ENCODE results near the gene SEZ6L2.
A peak's percentile ranks its signal among the peaks of the same experiment; 100 is the strongest.
"Not testable (repeated sequence)": the region's sequence is repeated elsewhere in the genome, so short reads cannot be mapped to it uniquely, and the experiment has no call there.

Gene SEZ6L2

DNA sequence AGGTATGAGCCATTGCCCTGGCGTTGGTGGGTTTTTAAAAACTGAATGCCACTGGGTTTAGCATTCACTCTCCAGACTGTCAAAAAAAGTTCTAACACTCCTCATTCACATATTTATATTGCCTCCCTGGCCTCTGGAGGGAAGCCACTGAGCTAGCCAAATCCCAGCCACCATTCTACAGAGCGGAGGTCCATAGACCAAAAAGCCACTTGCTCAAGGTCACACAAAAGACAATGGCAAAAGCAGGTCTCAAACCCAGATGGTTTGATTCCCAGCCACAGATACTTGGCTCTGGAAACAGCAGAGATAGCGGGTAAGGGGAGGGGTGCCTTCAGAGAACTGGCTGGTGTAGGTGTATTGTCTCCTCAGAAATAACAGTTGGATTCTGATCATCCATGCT, 18.3 kb downstream of the SEZ6L2 start:
- DNase-seq, result no peak

DNA sequence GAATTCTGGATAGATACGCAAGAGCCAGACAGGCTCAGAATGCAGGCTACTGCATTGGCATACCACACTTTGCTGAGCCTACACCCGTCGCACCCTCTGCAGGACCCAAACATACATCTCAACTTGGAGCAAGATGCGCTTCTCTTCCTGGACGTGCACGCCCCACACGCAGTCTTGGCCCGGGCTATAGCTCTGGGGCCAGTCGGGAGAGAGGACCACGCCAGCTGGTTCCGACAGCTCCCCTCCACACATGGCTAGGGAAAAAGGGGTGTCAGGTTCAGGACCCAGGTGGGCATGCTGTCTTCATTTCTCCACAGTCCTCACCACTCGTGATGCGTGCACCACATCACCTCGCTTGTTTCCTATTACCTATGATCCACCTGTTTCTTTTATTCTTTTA, 21.2 kb downstream of the SEZ6L2 start:
- DNase-seq, result no peak

DNA sequence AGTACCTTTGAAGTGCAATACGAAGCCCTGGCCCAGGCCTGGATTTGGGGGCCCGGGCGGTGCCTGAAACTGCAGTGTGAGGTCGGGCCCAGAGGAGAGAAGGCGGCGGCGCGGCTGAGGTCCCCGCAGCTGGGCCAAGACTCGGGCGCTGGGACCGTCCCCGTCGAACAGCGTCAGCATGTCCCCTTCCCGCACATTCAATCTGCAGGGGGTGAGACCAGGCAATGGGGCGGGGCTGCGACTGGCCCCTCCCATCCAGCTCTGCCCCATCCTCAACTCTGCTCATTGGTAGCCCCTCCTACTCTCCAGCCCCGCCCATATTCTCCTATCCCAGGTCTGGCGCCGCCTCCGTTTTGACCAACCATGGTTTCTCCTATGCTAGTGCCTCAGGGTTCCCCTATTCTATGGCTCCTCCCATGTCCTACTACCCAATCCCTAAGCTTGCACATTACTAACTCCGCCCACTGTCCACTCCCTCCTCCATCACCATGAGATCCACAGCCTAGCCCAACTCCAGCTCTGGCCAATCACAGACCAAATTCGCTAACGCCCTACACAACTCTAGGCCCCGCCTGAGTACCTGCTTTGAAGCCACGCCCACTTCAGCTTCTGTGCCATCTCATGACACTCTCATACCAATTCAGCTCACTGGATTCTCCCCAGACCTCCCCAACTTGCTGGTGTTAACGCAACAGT, 21.9 kb downstream of the SEZ6L2 start:
- DNase-seq, result peak; percentile 2

DNA sequence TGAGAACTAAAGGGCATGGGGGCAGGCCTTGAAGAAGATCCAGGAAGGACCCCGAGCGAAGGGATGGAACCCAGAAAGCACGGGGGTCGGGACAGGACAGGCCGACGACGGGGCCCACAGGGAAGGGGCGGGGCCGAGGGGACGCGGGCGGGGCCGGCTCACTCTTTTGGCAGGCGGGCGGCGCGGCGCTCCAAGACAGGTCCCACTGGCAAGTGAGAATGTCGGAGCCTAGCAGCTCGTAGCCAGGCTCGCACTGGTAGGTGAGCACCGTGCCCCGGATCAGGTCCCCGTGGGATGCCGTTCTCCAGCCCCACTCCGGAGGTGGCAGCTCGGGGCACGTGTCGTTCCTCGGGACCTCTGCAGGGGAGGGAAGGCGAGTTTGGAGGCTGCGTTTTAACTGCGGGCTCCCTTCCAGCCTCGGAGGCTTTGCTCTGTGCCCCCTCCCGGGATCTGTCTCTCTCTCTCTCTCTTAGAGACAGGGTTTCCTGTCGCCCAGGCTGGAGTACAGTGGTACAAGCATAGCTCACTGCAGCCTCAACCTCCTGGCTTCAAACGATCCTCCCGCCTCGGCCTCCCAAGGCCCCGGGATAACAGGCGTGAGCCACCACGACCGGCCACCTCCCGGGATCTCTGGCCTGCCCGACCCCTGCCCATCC, 22.6 kb downstream of the SEZ6L2 start:
- DNase-seq, result peak; percentile 18

DNA sequence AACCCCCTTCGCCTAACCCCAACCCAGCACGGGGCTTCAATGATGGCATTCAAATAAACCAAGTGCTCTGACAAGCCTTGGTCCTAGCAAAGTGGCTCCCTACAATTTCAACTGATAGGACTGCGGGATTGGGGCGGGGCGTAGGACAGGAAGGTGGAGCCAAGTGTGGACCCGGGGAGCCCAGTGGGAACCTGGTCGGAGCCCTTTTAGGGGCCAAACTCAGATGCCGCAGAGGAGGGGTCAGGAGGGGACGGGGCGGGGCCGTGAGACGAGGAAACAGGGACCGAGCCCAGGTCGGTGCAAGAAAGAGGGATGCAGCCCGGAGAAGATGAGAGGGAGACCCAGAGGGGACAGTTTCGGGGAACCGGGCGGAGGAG, 23.1 kb downstream of the SEZ6L2 start:
- no peak for DNase-seq

DNA sequence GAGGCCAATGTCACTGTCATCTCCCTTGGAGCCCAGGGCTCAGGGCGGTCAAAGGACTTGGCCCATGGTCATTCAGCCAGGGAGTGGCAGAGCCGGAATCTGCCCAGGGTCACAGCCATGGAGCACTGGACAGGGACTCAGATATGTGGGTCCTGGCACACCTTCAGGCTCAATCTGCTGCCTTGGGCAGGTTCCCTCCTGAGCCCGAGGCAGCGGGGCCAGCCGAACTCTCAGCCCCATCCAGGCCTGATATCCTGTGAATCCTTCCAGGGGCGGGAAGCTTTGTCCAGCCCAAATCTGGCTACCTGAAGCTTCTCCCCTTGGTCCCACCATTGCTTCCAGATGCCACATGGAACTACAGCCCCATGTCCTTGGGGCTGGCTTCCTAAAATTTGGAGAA, 24.1 kb downstream of the SEZ6L2 start:
- no peak for DNase-seq

DNA sequence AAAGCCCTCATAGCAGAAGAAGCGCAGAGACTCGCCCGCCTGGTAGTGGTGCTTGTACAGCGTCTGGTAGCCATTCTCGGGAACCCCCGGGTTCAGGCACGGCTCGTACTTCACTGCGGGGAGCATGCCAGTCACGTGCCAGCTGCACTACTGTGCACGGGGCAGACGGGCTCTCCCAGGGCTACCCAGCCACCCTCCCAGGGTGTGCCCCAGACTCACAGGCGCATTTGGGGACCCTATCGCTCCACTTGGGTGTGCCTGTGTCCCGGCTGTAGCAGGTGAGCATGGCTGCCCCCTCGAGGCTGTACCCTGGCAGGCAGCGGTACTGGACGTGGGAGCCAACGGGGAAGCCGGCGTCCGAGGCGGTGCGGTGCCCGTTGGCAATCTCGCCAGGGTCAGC, 26.0 kb downstream of the SEZ6L2 start:
- no peak for DNase-seq

DNA sequence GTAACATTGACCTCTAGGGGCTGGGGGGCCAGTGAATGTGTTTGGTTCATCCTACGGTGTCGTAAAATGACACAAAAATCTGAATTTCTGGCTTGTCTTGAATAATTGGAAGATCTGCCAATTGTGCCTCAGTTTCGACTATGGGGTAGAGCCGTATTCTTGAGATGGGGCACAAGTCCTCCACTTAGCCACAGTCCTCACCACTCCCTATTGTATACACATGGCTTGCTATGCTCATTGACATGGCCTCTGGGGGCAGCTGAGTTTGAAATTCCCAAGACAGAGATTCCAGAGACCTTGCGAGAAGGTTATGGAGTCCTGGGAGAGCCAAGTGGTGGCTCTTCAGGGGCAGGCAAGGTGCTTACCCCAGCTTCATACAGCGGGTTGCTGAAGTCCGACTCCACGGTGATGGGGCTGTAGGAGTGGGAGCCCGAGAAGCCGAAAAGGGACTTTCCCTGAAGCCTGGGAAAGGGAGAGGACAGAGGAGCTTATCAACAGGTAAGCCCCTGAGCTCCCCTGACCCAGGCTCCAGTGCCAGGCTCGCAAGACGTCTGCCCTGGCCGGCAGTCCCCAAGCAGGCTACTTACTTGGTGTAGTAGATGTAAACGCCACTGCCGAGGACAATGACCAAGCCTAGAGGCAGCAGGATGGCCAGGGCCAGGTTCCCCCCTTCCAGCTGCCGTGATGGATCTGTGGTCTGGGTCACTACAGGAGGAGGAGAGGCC, 27.4 kb downstream of the SEZ6L2 start:
- DNase-seq, result no peak

DNA sequence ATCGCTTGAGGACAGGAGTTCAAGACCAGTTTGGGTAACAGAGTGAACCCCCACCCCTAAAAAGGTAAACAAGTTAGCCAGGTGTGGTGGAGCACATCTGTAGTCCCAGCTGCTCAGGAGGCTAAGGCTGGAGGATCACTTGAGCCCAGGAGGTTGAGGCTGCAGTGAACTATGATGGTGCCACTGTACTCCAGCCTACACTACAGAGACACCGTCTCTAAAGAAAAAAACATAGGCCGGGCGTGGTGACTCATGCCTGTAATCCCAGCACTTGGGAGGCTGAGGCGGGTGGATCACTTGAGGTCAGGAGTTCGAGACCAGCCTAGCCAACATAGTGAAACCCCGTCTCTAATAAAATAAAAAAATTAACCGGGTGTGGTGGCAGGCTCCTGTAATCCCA, 30.3 kb downstream of the SEZ6L2 start:
- DNase-seq, result not testable (repeated sequence)

DNA sequence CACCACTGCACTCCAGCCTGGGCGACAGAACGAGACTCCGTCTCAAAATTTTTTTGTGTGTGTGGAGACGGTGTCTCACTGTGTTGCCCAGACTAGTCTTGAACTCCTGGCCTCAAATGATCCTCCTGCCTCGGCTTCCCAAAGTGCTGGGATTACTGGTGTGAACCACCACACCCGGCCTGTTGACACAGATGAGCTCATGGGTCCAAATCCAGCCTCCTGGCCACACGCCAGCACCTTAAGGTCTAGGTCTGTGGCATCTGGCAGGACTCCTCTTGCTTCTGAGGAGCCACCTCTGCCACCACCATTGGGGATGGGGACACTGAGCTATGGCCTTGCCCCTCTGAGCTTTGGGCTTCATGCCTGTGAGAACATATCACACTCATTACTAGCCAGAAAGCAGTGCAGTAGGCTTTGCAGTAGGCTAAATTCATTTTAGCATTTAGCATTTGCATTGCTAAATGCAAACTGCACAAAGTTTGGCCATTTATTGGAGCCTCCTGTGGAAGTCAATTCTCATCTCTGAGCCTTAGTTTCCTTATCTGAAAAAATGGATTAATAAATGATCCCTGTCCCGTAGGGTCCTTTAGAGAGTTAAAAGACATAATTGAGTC, 30.8 kb downstream of the SEZ6L2 start:
- DNase-seq, result no peak

DNA sequence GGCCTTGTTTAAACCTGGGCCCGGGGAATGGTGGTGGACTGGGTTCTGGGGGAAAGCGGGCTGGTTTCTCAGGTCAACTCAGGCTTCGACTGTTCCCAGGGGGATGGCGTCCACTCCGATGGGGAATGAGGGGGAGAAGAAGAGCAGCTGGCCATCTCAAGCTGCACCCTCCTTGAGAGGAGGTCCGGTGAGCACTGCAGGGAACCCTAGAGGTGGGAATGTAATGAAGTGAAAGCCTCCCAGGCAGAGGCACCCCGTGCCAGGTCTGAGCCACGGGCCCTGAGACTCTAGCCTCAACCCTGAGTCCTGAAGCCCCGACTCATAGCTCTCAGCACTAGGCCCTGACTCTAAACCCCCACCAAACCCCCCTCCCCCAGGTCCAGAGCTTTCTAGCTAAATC, 35.1 kb downstream of the SEZ6L2 start:
- DNase-seq, result no peak

DNA sequence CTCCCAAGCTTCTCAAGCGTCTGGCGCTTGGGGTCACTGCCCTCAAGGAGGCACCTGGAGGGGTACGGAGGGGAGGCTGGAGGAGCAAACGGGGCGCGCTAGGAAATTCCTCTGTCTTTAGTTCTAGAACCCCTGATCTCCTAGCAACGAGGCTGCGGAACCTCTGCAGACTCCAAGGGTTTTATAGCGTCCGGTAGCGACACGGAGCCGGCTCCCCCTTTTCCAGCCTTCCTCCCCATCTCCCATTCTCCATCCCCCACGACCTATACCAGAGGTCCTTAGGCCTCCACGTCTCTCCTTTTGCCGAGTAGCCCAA, 35.7 kb downstream of the SEZ6L2 start:
- no peak for DNase-seq

DNA sequence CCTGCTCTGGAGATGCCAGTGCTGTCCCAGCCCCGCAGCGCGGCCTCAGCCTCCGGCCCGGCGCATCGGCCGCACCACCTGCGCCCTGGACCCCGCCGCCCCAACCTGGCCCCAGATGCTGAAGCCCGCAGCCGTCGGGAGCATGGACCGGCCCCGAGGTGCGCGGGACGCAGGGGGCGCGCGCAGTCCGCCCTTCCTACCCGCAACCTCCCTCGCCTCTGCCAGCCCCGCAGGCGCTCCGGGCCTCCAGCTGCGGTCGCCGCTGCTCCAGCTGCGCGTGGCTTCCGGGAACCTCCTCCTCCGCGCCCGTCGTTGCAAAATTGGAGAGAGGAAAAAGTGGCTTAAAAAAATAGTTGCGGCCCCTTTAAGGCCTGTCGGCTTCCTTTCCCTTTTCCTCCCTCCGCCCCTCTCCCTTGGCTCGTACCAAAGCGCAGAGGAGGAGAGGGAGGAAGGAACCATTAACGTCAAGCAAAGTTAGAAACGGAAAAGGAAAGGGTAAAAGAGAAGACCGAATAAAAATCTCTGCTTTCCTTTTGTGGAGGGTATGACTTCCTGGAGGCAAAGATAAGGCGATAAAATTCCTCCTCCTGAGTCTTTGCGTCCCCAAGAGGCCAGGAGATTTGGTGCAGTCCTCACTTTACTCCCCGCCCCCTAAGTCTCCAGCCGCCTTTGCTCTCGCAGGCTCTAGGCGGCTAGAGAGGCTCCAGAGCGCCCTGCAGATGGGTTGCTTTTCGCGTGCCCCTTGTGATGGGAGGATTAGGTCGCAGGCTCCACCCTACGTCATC, 36.3 kb downstream of the SEZ6L2 start, which contains the start of gene CDIPT:
TSS of gene CDIPT (minus strand) at position 343 of the 785 bp plus-strand sequence. CDS start 369 bp downstream, outside the sequence.
- peak; percentile 88 for DNase-seq

DNA sequence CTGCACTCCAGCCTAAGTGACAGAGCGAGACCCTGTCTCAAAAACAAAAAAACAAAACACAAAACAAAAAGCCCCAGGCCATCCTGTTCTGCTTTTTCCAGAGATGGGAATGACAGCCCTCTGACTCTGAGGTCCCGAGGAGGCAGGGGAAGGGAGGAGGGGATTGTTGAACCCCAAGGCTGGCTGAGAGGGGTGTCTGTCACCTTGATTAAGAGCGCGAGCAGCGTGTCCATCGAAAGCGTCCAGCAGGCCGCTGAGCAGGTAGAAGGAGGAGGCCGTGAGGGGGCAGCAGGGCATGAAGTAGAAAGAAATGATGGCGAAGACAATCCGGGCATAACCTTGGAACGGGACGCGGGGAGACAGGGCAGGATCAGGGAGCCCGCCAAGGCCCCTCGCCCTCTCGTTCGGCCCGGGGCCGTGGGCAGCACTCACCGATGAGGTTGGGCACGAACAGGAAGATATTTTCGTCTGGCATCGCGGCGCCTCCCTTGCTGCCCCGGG, 36.9 kb downstream of the SEZ6L2 start:
- DNase-seq, result peak; percentile 3

DNA sequence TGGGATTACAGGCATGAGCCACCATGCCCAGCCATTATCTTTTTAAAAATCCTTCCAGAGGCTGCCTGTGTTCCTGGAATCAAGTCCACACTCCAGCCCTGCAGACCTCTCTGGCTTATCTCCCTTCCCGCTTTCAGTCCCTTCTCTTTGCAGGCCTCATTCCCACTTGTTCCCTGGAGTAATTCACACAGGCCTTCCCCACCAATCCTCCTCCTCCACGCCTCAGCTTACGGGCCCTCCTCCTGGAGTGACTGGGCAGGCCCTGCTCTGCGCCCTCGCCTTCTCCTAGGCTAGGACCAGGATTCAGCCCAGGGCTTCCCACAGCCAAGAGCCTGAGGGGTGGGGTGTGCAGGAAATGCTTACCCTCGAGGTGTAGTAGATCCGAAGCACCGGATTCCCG, 39.1 kb downstream of the SEZ6L2 start:
- DNase-seq, result no peak

DNA sequence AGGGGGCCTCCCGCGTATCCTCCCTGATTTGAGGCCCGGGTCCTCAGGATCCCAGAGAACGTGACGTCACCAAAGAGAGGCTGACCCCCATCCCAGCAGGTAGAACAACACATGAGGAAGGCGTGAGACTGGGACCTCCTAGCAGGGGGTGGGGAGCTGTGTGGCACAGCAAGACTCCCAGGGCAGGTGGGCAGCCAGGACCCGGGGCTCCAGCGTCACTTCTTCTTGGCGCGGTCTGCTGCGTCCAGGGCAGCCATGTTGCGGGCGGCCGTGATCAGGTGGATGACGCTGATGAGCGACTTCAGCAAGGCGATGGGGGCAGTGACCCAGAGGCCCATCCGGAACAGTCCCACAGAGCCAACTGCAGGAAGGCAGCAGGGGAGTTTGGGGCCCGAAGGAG, 40.4 kb downstream of the SEZ6L2 start:
- DNase-seq, result no peak

DNA sequence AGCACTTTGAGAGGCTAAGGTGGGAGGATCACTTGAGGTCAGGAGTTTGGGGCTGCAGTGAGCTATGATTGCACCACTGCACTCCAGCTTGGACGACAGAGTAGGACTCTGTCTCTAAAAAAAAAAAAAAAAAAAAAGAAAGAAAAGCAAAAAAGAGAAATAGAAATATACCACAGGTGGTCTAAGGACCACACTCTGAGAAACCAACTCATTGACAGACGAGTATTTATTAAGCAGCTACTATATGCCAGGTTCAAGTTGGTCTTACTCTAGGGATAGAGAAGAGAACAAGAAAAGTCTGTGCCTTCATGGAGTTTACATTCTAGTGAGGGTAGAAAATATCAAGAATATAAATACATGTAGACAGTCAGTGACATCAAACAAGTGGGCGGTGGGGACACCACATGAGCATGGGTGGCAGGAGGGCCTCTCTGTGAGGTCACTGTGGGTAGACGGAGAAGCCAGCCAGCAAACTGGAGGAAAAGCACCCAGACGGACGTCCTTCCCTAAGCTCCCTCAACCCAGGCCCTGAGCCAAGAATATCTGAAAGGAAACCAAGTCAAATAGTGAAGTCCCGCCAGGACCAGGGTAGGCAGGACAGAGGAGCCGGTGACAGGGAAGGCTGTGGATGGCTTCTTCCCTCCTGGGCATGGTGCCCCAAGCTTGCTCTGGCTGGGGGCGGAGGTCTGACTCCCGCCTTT, 41.1 kb downstream of the SEZ6L2 start:
- DNase-seq, result no peak

DNA sequence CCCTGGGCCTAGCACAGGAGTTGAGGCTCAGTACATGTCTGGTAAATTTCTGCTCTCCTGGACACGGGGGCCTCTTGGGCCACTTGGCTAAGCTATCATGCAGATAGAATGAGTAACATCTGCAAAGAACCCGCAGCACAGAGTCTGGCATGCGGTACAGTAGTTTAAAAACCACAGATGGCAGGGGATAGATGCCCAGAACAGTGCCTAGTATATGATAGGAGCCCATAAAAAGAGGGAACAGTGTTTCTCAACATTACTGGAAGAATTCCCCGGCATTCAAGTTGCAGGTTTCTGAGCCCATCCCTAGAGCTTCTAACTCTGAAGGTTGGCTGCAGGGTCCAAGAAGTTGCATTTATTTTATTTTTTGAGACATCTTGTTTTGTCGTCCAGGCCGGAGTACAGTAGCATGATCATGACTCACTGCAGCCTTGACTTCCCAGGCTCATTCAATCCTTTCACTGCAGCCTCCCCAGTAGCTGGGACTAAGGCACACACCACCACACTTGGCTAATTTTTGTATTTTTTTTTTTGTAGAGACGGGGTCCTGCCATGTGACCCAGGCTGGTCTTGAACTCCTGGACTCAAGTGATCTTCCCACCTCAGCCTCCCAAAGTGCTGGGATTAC, 42.1 kb downstream of the SEZ6L2 start:
- no peak for DNase-seq

DNA sequence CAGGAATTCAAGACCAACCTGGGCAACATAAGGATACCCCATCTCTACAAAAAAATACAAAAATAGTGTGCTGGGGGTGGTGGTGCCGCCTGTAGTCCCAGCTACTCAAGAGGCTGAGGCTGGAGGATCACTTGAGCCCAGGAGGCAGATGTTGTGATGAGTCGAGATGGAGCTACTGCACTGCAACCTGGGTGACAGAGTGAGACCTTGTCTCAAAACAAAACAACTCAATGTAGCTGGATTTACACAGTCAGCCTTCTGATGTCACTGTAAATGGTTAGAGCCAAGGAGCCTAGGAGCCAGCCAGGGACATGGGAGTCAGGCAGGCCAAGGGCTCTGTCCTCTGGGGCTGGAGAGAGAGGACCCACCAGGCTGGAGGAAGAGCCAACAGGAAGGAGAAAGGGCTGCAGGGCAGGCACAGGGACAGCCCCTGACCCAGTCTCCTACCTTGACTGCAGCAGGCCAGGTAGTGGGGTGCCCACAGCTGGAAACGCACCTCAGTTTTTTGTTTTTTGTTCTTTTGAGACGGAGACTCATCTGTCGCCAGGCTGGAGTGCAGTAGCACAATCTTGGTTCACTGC, 44.7 kb downstream of the SEZ6L2 start:
- DNase-seq, result no peak

DNA sequence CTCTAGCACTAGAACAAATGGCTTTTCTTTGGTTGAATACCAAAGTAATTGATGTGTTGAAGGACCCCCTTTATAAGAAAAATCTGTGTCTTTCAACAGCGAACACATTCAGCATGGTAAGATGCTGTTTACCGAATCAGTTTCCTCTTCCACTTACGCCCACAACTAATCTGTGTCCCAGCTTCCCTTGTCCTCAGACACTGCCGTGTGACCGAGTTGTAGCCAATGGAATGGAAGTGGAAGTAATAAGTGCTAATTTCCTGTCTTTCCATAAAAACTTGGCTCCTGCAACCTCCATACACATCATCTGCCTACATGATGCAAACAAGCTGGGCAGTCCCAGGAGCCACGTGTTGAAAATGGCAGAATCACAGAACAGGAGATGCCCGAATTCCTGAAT, 46.7 kb downstream of the SEZ6L2 start:
- DNase-seq, result no peak

DNA sequence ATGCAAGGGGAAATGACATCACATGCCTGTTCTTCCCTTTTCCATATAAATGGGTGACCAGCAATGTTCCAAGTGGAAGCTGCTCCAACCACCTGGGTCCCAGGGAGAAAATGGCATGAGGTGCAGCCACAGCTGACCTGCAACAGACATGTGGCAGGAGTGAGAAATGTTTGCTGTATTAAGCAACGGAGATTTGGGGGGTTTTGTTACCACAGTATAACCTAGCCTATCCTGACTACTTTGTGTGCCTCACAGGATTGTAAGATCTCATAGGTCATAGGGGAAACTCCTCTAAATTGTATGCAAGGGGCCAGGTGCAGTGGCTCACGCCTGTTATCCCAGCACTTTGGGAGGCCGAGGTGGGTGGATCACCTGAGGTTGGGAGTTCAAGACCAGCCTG, 48.4 kb downstream of the SEZ6L2 start:
- DNase-seq, result no peak

Data from activated effector memory CD4-positive, alpha-beta T cell treated with Interleukin-2 at 50 U/mL for 16 hours (primary cell).